CD4-positive, alpha-beta T cell treated with Interleukin-10 for 1 hour (primary cell): ENCODE data around the gene CREBBP.
A peak's percentile ranks its signal among the peaks of the same experiment; 100 is the strongest.

Source experiments
- DNase-seq: peaks from one replicate; pipeline ENCODE4 v3.0.0-alpha.2; 2020

Gene CREBBP

DNA sequence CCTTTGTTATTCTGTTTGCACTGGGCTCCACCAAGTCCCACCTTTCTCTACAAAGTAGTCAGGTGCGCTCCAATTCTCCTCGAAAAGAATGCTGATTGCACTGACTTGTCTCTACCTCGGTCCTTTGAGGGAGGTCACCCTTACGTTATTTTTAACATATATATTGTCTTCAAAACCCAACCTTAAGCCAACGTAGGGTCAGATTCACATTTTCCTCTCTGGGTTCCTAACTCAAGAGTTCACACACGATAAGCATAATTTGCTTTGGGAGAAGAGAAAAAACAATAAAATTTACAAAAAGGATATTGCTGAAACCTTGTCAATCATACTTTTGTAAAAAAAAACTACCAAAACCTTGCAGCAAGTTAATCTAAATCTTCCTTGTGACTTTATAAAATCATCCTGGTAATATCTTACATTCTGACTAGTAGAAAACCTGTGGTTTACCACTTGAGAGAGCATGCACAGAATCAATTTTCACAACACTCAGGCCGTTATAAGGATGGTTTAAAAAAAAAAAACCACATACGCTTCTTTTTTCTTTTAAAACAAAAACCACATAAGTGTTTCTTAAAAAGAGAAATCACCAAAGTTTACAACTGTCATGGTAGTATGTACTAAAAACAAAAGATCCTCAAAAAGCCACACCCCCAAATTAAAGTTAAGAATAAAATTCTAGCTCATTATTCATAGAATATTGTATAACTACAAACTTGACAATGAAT lies 91.0 kb downstream of the CREBBP start:
- DNase-seq = peak; percentile 52

DNA sequence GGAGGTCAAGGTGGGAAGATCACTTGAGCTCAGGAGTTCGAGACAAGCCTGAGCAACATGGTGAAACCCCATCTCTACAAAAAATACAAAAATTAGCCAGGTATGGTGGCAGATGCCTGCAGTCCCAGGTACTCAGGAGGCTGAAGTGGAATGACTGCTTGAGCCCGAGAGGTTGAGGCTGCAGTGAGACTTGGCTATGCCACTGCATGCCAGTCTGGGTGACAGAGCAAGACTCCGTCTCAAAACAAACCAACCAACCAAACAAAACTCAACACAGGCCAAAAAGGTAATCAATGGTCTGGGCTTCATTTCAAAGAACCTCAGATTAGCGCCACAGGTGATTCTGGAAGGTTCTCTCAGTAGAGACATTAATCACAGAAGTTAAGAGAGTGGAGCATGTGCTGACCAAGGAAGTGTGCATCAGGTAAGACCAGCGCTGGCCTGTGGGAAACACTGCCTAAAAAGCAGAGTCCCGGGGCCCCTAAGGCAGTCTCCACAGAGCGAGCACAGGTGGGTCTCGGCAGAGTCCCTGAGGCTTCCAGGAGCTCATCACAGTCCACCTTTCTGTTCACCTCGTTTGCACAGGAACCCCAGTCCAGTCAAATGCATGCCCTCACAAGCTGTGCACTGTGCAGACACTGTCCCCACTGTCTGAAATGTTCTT lies 91.7 kb downstream of the CREBBP start:
- no peak for DNase-seq

- DNase-seq = no peak
Observed at GRCh38 chr16:3787924-3788661, 92.4 kb downstream of the CREBBP start.

DNA sequence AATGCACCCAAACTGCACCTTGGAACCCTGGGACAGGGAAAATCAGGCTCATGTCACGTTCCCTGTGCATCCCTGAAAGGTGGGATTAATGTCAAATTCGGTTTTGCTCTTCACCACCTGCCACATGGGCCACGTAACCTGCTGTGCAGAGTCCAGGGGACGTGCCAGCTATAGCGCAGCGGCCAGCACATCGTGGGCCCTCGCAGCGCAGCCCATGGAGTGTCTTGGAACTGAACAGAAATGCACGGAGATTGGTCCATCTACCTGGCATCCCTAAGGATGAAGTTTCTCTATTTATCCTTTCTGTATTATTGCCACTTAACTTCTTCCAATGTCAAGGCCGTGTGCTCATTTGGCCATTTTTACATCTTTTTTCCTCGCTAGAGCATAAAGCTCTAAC lies 95.1 kb downstream of the CREBBP start:
- no peak for DNase-seq

DNA sequence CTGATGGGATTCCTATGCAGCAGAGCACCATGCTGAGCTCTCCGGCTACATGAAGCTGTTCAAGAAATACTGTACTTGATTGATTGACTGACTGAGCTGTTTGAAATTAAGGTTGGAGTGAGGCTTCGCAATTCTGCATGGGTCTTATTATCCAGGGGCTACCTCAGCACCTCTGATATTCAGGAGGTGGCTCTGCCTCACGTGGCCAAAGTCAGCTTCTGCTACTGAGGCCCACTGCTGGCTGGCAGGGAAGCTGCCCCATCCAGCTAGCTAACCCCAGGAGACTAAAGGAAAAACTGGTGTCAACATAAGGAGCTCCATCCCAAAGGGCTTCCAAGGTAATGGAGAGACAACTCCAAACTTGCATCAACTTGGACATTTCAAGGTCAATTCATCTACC lies 97.0 kb downstream of the CREBBP start:
- no peak for DNase-seq

DNA sequence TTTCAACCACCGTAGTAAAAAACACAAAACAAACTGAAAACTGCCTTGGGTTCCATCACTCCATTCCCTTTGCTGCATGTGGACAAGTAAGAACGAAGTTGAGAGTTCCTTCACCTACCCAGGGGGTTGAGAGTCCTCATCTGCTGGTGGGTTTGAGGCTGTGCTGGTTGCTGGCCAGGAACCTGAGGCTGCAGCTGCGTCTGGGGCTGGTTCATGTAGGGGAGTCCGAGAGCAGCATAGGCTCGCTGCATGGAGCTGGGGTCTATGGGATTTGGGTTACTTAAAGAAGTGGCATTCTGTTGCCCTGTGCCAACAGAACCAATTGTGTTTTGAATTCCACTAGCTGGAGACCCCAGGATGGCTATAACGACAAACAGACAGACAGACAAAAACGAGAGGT lies 97.9 kb downstream of the CREBBP start:
- DNase-seq = no peak

DNA sequence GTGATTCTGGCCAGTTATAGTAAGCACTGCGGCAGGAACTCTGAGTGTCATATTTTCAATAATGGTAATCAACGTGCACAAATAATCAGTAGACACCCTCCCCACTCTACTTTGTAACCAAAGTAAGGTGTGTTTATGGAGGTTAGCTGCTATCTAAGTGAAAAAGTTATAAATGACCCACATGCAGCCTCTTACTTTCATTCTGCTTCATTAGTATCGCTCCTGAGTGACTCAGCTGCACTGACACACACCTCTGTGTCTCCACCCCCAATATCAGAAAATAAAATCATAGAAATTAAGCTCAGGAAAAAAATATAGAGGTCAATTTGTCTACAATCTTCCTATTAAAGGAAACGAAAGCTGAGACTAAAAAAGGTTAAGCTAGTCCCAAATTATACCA lies 99.1 kb downstream of the CREBBP start:
- no peak for DNase-seq

DNA sequence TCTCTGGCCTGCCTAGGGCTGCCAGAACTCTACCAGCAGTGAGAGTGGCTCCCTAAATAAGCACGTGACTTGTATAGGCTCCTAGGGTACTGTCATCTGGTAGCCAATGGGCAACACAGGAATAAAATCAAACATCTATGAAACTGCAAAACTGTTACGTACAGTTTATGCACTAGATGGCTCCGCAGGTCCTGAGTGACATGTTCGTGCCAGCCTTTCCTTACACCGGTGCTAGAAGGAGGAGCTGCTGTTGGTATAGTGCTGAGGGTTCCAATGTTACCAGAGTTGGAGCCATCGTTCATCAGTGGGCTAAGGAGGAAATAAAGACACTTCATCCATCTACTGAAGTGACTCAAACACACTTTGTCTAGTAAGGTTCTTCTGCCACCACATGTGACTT lies 99.9 kb downstream of the CREBBP start:
- DNase-seq = peak; percentile 11

DNA sequence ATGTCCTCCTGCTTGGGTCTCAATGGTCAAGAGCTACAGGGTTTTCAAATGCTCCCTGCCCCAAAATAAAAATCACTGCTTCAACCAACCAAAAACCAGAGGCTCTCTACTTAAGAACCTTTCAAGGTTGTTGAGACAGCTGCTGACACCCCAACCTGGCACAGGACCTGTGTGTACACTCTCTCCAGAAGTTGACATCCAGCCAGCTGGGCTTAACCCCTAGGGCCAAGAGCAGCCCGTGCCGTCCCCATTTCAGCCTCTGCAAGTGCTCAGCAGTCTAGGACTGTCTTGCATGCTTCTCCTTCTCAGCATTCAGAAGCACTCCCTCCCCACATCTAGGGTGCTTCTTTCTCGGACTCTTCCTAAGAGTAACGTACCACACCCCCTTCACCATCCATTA lies 104.2 kb downstream of the CREBBP start:
- no peak for DNase-seq

DNA sequence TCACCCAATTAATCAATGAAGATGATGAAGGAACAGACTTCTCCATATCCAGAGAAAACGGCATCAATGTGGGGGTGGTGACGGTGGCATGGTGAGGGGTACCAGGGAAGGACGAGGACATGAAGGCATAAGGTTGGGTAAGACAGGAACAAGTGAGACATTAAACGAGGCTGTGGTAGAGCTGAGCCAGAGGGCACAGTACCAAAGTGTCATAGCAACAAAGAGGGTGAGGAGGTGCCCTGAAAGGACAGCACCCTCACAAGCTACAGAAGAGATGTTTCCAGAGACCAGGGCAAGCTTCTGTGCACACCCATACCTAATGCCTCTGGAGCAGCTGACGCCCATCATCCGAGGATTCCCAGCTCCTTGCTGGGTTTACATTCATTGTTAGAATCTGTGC lies 105.7 kb downstream of the CREBBP start:
- DNase-seq = no peak

- no peak for DNase-seq
Observed at GRCh38 chr16:3774156-3774767, 106.3 kb downstream of the CREBBP start.

- DNase-seq = no peak
Observed at GRCh38 chr16:3773663-3774062, 106.8 kb downstream of the CREBBP start.

- no peak for DNase-seq
Observed at GRCh38 chr16:3771513-3771912, 109.0 kb downstream of the CREBBP start.

- DNase-seq = no peak
Observed at GRCh38 chr16:3770530-3770929, 110.0 kb downstream of the CREBBP start.

DNA sequence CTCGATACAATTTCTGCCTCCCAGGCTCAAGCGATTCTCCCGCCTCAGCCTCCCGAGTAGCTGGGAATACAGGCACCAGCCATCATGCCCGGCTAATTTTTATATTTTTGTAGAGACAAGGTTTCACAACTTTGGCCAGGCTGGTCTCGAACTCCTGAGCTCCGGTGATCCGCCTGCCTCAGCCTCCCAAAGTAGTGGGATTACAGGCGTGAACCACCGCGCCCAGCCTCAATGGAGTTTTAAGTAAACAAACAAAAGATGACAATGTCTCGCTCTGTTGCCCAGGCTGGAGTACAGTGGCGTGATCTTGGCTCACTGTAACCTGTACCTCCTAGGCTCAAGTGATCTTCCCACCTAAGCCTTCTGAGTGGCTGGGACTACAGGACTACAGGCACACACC lies 110.6 kb downstream of the CREBBP start:
- DNase-seq = no peak

DNA sequence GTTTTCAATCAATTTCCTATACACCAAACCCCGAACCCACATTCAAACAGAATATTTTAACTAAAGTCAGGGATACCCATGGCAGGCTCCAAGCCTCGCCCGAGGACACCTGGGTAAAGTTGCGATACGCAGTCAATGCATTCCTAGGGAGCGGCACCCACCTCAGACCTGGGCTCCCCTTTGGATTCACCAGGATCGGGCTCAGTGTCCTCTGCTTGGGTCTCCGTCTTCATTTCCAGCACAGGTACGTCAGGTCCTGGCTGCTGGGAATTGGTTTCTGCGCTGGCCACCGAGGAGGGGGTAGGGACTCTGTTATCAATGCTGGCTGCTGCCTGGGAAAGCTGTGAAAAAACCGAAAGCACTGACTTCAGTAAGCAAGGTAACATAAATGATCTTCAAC lies 111.5 kb downstream of the CREBBP start:
- DNase-seq = no peak

DNA sequence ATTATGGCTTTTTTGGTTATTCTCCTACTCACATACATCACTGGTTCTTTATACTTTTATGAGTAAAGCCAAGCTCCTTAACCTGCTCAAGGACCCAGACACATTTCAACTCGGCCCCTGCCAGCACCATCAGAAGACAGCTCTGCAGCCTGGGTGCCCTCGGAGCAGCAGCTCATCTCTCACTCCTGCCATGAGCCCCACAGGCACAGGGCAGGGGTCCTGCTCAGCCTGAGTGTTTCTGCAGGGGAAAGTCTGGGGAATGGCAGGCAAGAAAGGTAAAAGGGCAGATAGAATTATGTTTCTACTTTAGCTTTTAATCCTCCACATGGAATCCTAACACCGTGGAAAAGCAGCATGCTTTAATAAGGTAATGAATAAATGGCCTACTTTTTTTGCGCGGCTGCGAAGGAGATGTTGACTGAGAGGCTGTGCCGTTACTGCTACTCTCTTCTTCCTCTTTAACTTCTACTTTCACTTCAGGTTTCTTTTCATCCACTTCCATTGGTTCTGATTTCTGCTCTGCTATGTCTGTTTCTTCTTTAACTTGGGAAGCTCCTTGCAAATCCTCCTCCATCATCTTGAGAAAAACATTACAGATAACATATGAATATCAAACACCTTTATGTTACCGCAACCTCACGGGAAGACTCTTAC lies 113.1 kb downstream of the CREBBP start:
- DNase-seq = no peak

- DNase-seq = no peak
Observed at GRCh38 chr16:3766177-3766576, 114.3 kb downstream of the CREBBP start.

DNA sequence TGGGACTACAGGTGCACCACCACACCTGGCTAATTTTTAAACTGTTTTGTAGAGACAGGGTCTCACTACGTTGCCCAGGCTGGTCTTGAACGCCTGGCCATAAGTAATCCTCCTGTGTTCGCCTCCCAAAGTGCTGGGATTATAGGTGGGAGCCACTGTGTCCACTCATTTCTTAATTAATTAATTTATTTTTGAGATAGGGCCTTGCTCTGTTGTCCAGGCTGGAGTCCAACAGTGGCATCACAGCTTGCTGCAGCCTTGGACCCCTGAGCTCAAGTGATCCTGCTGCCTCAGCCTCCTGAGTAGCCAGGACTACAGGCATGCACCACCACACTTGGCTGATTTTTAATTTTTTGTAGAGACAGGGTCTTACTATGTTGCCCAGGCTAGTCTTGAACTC lies 116.1 kb downstream of the CREBBP start:
- no peak for DNase-seq

DNA sequence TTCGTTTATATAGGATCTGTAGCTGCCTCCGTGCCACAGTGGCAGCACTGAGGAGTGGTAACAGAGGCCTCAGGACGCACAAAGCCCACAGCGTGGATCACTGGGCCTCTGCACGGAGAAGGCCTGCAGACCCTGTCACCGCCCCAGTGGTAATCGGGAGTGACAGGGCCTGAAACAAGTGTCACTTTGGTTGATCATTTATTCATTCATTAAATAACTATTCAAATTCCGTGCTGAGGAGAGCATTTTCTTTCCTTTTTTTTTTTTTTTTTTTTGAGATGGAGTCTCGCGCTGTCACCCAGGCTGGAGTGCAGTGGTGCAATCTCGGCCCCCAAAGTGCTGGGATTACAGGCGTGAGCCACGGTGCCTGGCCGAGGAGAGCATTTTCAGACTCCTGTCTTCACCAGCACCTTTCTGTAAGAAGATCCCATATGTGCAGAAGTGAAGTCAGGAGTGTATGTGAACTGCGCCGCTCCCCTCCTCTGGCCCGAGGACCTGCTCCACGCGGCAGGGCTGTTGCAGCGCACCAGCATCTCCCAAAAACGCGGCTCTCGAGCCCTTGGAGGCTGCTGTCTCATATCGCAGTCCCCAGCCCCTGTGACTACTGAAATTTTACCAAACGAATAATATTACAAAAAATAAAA lies 118.3 kb downstream of the CREBBP start:
- DNase-seq = no peak

- DNase-seq = no peak
Observed at GRCh38 chr16:3761375-3762106, 119.0 kb downstream of the CREBBP start.

DNA sequence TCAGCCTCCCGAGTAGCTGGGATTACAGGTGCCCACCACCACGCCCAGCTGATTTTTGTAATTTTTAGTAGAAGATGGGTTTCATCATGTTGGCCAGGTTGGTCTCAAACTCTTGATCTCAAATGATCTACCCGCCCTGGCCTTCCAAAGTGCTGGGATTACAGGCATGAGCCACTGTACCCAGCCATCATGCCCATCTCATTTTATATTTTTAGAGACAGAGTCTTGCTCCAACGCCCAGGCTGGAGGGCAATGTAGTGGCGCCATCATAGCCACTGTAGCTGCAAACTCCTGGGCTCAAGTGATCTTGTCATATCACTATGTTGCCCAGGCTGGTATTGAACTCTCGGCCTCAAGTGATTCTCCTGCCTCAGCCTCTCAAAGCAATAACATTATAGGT lies 120.0 kb downstream of the CREBBP start:
- no peak for DNase-seq
